RWPE2 (cell line): ENCODE data around the gene PTPRK.

ENCODE experiments used
- ATAC-seq: fragments of 200-7000 bp; cut with Tn5 transposase; 3 replicates; pipeline ENCODE4 v1.9.1; 2021; ENCODE audit warnings: low read depth
- DNase-seq: peaks from one replicate; pipeline ENCODE4 v3.0.0-alpha.2; 2020; ENCODE audit warnings: low spot score
- H3K27ac ChIP-seq: fragments of 450-650 bp; 2 replicates; pipeline ENCODE4 v1.5.1; 2017; ENCODE audit warnings: mild to moderate bottlenecking; ENCODE audit not compliant: poor library complexity, severe bottlenecking
- H3K27me3 ChIP-seq: fragments of 250-450 bp; sonication (Bioruptor Pico); 2 replicates; pipeline ENCODE4 v1.5.1; 2021; ENCODE audit warnings: mild to moderate bottlenecking, moderate library complexity; ENCODE audit not compliant: insufficient read depth, poor library complexity, severe bottlenecking
- H3K36me3 ChIP-seq: fragments of 250-450 bp; sonication (Bioruptor Pico); 2 replicates; pipeline ENCODE4 v1.5.1; 2020; ENCODE audit warnings: low read depth, mild to moderate bottlenecking, moderate library complexity
- H3K4me1 ChIP-seq: fragments of 250-450 bp; sonication (Bioruptor Pico); 2 replicates; pipeline ENCODE4 v1.5.1; 2021; ENCODE audit warnings: mild to moderate bottlenecking, moderate library complexity; ENCODE audit not compliant: insufficient read depth, poor library complexity, severe bottlenecking
- H3K4me3 ChIP-seq: fragments of 250-450 bp; sonication (Bioruptor Pico); 2 replicates; pipeline ENCODE4 v1.5.1; 2021; ENCODE audit warnings: mild to moderate bottlenecking, moderate library complexity; ENCODE audit not compliant: severe bottlenecking
- H3K9me3 ChIP-seq: fragments of 250-450 bp; sonication (Bioruptor Pico); 2 replicates; pipeline ENCODE4 v1.5.1; 2021; ENCODE audit warnings: mild to moderate bottlenecking, moderate library complexity; ENCODE audit not compliant: severe bottlenecking
- CTCF ChIP-seq: fragments of 450-650 bp; IDR thresholded peaks from one replicate; pipeline ENCODE4 v1.5.1; 2017; ENCODE audit warnings: mild to moderate bottlenecking, moderate library complexity; ENCODE audit not compliant: poor library complexity, severe bottlenecking

The PTPRK gene

GRCh38 chr6:128421788-128422187, 98.6 kb downstream of the PTPRK start:
- no peak overlapping the region for H3K27ac ChIP-seq
- DNase-seq: no peak
- ATAC-seq: no peak
- H3K9me3 ChIP-seq: no peaks in the 10 kb centered on the region
- H3K4me3 ChIP-seq: no peak overlapping the region
- no peak for TF ChIP-seq CTCF
- no peaks in the 10 kb centered on the region for H3K4me1 ChIP-seq
- H3K36me3 ChIP-seq: peaks cover 3% of the 10 kb centered on the region; the same call in 1 of the 2 replicates
- H3K27me3 ChIP-seq: no peaks in the 10 kb centered on the region

GRCh38 chr6:128417698-128418097, 102.7 kb downstream of the PTPRK start:
- no peaks in the 10 kb centered on the region for H3K9me3 ChIP-seq
- TF ChIP-seq CTCF: no peak
- no peak for DNase-seq
- ATAC-seq: no peak
- H3K4me1 ChIP-seq: no peaks in the 10 kb centered on the region
- H3K27ac ChIP-seq: no peak overlapping the region
- H3K4me3 ChIP-seq: no peak overlapping the region
- H3K27me3 ChIP-seq: no peaks in the 10 kb centered on the region
- H3K36me3 ChIP-seq: peaks cover 3% of the 10 kb centered on the region; the same call in 1 of the 2 replicates

- ATAC-seq (no peak), DNase-seq (no peak)
Observed at GRCh38 chr6:128415387-128415786, 105.0 kb downstream of the PTPRK start.

GRCh38 chr6:128414943-128415342, 105.5 kb downstream of the PTPRK start:
- H3K27me3 ChIP-seq: no peaks in the 10 kb centered on the region
- DNase-seq (no peak), ATAC-seq (no peak)
- no peaks in the 10 kb centered on the region for H3K4me1 ChIP-seq
- no peaks in the 10 kb centered on the region for H3K9me3 ChIP-seq
- no peak overlapping the region for H3K4me3 ChIP-seq
- TF ChIP-seq CTCF: no peak
- no peak overlapping the region for H3K27ac ChIP-seq
- H3K36me3 ChIP-seq: 0 out of 2 replicates have a peak, but pooled peaks cover 1% of the 10 kb centered on the region

More at GRCh38 chr6:128415387-128415786, 105.0 kb downstream of the PTPRK start:
- H3K27ac ChIP-seq: no peak overlapping the region
- H3K9me3 ChIP-seq: no peaks in the 10 kb centered on the region
- H3K4me3 ChIP-seq: no peak overlapping the region
- 0 out of 2 replicates have a peak, but pooled peaks cover 3% of the 10 kb centered on the region for H3K36me3 ChIP-seq
- no peaks in the 10 kb centered on the region for H3K27me3 ChIP-seq
- TF ChIP-seq CTCF: no peak
- H3K4me1 ChIP-seq: no peaks in the 10 kb centered on the region

- H3K9me3 ChIP-seq: no peaks in the 10 kb centered on the region
- 0 out of 2 replicates have a peak, but pooled peaks cover 8% of the 10 kb centered on the region for H3K36me3 ChIP-seq
- DNase-seq (no peak), ATAC-seq (no peak)
- H3K4me3 ChIP-seq: no peak overlapping the region
- no peak overlapping the region for H3K27ac ChIP-seq
- H3K27me3 ChIP-seq: no peaks in the 10 kb centered on the region
- H3K4me1 ChIP-seq: peaks cover 3% of the 10 kb centered on the region
- no peak for TF ChIP-seq CTCF
Observed at GRCh38 chr6:128413291-128413690, 107.1 kb downstream of the PTPRK start.
